ENCODE data around the gene ANKRD13B. TPM values are rescaled to one million over a fixed set of nuclear protein-coding genes. Genes with fewer than 3 reads are reported as not detected.

The ANKRD13B gene
- total RNA-seq, 1 experiment from 2014 or later, result 11.1 TPM

DNA sequence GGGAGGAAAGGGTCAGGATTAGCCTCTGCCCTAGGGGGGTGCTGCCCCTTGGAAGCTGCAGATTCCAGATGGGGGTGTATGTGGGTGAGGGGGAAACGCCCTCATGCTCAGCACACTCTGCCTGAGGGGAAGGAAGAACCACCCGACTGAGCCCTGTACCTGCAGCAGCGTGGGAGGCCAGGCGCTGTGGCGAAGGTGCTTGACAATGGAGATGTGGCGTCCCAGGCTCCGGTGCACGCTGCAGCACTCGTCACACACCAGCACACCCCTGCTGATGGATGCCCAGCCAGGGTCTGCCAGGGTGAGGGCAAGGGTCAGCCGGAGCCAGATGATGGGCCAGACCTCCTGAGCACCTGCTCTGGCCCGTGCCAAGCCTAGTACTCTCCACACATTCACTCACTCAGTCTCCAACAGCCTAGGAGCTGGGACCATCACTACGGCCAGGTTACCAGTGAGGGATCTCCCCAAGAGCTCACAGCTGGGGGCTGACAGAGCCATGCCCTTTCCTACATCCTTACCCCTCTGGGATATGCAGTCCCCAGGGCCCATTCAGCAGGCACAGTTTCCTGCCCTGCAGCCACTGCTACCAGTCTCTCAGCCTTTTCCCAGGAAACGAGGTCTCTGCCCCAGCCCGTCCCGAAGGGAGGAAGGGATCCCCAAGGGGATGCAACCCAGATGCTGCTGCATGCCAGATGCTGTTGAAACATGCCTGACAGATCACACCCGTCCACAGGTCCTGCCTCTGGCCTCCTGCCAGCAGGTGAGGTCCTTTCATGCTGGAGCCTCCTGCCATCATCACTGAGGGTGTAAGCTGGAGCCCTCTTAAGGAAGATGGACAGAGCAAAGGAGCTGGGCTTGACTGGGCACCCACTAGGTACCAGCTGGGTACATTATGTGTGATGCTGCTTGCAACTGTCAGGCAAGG lies 9.3 kb upstream of the ANKRD13B start:
- Histone ChIP-seq H3K4me3 (ENCODE audit: insufficient read depth, low read depth, low read length) (no peak overlapping the region), H3K36me3 (replicated peaks; ENCODE audit: control insufficient read depth, insufficient read depth, low read length) (no peaks in the 10 kb centered on the region; the same call in 1 of the 2 replicates), H3K27me3 (ENCODE audit: control insufficient read depth, insufficient read depth, low read length) (peaks cover 2% of the 10 kb centered on the region)
- DNase-seq, result no peak

DNA sequence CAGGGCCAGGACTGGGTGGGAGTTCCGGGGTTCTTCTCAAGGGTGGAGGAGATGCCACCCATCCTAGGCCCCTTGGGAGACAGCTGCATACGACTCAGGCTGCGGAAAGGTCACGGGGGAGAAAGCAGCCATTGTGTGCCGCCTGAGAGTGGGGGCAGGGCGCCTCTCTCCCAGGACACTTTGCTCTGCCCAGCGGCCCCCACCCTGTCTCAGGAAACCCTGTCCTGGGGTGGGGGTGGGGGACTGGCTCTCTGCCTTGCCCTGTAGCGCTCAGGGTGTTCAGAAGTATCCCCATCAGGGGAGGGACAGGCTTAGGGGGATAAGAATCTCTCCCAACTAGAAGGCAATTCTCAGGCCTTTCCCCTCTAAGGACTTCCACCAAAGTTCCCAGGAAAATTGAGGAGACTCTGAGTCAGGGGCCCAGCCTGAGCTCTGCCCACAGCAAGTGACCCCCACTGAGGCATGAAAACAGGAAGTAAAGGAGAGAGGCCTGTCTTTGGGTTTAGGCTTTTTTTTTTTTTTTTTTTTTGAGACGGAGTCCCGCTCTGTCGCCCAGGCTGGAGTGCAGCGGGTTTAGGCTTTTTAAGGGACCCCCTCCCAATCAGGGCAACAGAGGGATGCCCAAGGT lies 8.4 kb upstream of the ANKRD13B start:
- no peak overlapping the region for H3K4me3 ChIP-seq (ENCODE audit: insufficient read depth, low read depth, low read length)
- no peaks in the 10 kb centered on the region; the same call in 1 of the 2 replicates for H3K36me3 ChIP-seq (replicated peaks; ENCODE audit: control insufficient read depth, insufficient read depth, low read length)
- peaks cover 2% of the 10 kb centered on the region for H3K27me3 ChIP-seq (ENCODE audit: control insufficient read depth, insufficient read depth, low read length)
- DNase-seq, result peak; percentile 69

DNA sequence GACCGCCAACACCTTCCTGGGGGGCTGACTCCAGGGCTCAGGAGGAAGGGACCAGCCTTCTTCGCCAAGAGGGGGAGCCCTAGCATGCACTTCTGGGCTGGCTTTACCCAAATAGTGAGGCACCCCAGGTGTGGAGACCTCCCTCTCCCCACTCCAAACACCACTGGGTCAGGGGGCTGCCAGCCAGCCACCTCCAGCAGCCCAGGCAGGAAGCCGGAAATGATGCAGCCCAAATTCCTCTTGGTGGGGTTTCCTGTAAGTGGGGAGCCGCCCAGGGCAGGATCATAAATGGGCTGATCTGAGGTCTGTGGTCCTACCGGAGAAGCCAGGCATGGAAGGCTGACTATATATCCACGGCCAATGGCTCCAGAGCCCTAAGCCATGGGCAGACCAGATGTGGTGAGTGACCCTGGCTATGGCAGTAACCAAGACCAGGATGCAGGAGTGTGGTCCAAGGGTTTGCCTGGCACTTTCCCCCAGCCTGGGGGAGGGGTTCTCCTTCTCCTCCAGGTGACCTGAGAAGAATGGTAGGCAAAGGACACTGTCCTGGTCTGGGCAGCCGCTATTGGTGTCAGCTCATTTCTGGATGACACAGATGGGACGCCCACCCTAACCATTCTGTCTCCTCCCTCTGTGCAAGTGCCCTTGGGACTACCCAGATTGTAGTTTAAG lies 7.7 kb upstream of the ANKRD13B start:
- H3K27me3 ChIP-seq (ENCODE audit: control insufficient read depth, insufficient read depth, low read length), result peaks cover 6% of the 10 kb centered on the region
- no peak overlapping the region for H3K4me3 ChIP-seq (ENCODE audit: insufficient read depth, low read depth, low read length)
- H3K36me3 ChIP-seq (replicated peaks; ENCODE audit: control insufficient read depth, insufficient read depth, low read length), result no peaks in the 10 kb centered on the region; the same call in 1 of the 2 replicates
- DNase-seq, result peak; percentile 79

DNA sequence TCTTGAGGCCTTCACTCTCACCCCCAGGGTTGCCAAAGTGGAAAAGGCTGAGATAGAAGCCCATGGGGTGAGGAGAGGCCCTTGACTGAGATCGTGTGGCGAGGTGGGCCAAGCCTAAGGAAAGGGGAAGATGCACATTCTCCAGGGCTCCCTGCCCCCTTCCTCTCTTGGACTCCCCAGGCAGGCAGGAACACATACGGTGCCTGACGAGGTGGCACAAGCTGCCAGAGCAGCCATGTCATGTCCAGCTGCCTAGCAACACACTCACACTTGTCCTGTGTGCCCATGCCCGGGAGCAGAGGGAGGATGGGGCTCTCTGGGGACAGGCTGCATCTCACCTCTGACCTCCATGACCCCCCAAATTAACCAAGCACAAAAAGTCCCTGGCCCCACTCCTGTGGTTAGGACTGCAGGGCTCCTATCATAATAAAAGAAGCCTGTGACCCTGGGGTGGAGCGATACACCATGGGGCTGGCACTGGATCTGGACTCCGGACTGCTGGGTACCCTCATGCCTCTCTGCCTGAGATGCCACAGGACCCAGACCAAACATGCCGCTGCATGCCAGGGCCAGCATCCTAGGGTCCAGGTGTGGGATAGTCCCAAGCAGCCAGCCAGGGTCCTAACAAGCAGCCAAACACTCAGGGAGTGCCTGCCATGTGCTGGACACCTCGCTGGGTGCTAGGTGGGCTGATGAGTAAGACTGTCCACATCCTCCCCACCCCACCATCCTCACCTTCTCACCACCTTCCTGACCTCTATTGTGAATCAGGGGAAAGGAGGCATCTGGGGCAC lies 6.1 kb upstream of the ANKRD13B start:
- H3K4me3 ChIP-seq (ENCODE audit: insufficient read depth, low read depth, low read length), result no peak overlapping the region
- peaks cover 9% of the 10 kb centered on the region for H3K27me3 ChIP-seq (ENCODE audit: control insufficient read depth, insufficient read depth, low read length)
- no peaks in the 10 kb centered on the region; the same call in 1 of the 2 replicates for H3K36me3 ChIP-seq (replicated peaks; ENCODE audit: control insufficient read depth, insufficient read depth, low read length)
- no peak for DNase-seq

DNA sequence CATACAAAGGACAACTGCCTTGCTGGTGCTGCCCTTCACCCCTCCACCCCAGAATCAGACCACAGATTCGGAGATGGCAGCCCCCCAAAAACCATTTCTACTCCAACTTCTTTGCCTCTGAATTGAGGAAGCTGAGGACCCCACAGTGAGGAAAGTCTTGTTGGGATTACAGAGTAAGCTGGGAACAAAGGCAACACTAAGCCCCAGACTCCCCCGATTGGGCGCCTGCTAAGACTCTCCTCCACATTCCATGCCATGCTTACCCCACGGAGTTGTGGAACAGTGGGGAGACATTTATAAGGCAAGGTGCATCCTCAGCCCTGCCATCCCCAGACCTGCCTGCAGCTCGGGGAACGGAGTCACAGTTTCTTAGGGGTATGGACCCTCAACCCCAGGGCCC lies 5.3 kb upstream of the ANKRD13B start:
- DNase-seq, result no peak
- Histone ChIP-seq H3K36me3 (replicated peaks; ENCODE audit: control insufficient read depth, insufficient read depth, low read length) (no peaks in the 10 kb centered on the region; the same call in 1 of the 2 replicates), H3K4me3 (ENCODE audit: insufficient read depth, low read depth, low read length) (no peak overlapping the region), H3K27me3 (ENCODE audit: control insufficient read depth, insufficient read depth, low read length) (peaks cover 9% of the 10 kb centered on the region)

DNA sequence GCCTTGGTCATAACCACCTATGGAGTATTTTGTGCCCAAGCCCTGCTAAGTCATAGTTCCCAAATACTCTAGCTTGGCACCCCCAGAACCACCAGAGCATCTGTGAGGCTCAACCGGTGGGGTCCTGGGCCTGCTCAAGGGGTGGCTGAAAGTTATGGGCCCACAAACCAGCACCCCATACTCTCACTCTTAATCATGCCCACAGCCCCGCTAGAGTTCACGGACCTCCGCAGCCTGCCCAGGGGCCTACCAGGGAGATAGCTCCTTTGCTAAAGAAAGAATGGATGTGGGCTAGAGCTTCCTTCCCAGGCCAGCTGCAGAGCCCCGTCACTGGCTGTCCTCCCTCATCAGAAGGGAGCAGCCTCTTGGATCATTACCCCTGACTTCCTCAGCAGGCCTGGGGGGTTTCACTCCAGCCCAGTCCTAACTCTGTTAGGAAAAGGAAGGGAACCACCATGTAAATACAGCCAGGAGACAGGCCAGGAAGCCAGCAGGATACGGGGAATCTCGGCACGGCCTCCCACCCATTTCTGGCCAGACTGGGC lies 4.8 kb upstream of the ANKRD13B start:
- Histone ChIP-seq H3K27me3 (ENCODE audit: control insufficient read depth, insufficient read depth, low read length) (peaks cover 12% of the 10 kb centered on the region), H3K36me3 (replicated peaks; ENCODE audit: control insufficient read depth, insufficient read depth, low read length) (no peaks in the 10 kb centered on the region)
- no peak for DNase-seq

DNA sequence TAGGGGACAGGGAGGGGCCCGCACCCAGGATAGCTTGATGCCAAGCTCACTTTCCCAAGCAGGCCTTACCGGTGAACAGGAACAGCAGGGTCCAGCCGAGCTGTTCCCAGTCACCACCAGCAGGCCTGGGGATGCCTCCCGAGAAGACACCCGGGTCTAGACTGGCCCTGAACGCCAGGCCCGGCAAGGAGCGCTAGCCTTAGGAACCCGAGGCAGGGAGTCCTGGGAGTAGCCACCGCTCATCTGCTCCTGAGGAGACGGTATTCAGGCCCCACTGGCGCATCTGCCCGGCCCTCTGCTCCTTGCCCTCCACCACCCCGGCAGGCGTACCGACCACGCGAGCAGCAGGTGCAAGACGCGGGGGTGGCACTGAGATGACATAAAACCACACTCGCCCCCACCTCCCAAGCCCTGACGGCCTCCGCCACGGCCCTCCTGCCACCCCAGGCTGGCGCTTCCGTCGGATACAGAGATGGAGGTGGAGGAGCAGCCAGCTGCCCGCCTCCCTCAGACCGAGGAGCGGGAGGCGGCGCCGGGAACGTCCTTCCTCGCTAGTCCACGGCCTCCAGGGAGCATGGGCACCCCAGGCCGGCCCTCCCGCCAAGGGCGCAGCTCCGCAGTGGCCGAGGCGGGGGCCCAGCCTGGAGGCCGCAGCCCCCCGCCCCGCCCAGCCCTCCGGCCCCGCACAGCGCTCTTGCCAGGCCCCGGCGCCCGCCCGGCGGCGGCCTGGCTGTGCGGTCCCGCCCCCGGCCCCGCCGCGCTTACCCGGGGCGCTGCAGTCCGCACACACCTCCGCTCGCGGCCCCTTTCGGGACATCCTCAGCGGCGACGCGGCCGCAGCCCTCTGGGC lies 4.1 kb upstream of the ANKRD13B start:
- Histone ChIP-seq H3K4me3 (ENCODE audit: insufficient read depth, low read depth, low read length) (peak overlapping the region; percentile 69), H3K27me3 (ENCODE audit: control insufficient read depth, insufficient read depth, low read length) (peaks cover 16% of the 10 kb centered on the region), H3K36me3 (replicated peaks; ENCODE audit: control insufficient read depth, insufficient read depth, low read length) (no peaks in the 10 kb centered on the region)
- peak; percentile 80 for DNase-seq

More for the DNA sequence above, 4.8 kb upstream of the ANKRD13B start:
- peak overlapping the region; percentile 69 for H3K4me3 ChIP-seq (ENCODE audit: insufficient read depth, low read depth, low read length)

DNA sequence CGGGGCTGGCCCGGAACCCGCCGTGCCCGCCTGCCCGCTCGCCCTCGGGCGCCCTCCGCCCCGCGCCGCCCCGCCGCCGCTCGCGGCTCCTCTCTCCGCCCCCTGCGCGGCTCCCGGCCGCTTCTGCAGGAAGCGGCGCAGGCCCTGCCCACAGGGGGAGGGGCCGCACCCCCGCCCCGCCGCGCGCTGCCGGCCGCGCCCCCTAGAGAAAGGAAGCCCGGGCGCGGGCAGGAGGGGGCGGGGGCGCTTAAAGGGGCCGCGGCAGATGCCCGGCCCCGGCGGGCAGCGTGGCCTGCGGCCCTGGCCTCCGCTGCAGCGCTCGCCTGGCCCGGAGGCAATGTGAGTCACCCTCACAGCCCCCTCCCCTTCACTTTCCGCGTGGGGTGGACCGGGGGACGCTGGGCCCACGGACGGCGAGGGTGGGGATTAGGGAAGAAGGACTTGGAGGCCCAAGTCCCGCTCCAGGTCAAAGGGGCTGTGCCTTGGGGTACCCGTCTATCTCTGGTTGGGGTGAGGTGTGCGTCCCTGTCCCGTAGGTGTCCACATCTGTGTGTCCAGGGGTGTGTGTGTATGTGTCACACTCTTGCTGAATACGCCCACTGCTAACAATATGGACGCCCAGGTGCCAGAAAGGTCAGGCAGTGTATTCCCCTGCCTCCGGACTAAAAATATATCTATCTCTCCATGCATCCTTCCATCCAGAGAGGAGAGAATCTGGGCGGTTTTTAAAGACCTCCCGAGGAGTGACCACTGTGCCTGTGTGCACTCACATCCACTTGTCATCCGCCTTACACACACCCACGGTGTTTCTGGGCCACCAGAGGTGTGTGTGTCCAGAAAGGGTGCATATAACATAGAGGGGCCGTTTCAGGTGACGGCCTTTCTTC lies 3.2 kb upstream of the ANKRD13B start, which contains the start of gene GIT1:
Gene GIT1, minus strand, starts transcription at position 125 of the 887 bp plus-strand sequence. CDS start 270 bp downstream, outside the sequence.
- peak; percentile 99 for DNase-seq
- Histone ChIP-seq H3K4me3 (ENCODE audit: insufficient read depth, low read depth, low read length) (peak within 1 kb of the TSS; percentile 70), H3K36me3 (replicated peaks; ENCODE audit: control insufficient read depth, insufficient read depth, low read length) (no peaks in the 10 kb centered on the region), H3K27me3 (ENCODE audit: control insufficient read depth, insufficient read depth, low read length) (peaks cover 23% of the 10 kb centered on the region)

DNA sequence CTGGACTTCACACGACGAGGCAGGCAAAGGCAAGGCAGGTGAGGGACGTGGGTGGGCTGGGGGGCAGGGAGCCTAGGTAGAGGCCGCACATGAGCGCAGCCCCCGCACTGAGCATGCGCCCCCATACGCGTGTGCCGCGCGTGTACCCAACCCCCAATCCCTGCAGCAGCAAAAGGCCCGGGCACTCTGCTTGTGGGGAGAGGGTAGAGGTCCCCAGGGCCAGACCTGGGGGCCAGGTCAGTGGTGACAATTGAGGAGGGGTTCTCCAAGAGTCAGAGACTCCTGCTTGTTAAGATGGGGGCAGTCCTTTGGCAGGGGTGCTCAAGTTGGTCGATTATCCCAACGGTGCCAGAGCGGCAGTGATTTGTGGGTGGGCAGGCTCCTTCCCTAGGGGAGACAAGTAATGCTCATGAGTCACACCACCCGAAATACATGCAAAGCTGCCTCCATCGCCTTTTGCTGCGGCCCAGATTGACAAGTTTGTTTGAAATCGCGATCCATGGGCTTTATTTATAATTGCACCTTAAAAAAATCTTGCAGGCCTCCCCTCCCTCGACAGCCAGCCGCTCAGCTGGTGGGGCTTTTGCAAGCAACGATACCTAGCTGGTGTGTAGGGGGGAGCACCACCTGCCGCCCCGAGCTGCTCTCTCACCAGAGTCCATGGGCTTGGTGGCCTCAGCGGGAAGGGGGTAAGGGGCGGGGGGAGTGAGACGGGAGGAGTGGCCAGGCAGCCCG lies 2.4 kb upstream of the ANKRD13B start:
- peaks cover 24% of the 10 kb centered on the region for H3K27me3 ChIP-seq (ENCODE audit: control insufficient read depth, insufficient read depth, low read length)
- peak overlapping the region; percentile 70 for H3K4me3 ChIP-seq (ENCODE audit: insufficient read depth, low read depth, low read length)
- peak; percentile 84 for DNase-seq
- no peaks in the 10 kb centered on the region for H3K36me3 ChIP-seq (replicated peaks; ENCODE audit: control insufficient read depth, insufficient read depth, low read length)

DNA sequence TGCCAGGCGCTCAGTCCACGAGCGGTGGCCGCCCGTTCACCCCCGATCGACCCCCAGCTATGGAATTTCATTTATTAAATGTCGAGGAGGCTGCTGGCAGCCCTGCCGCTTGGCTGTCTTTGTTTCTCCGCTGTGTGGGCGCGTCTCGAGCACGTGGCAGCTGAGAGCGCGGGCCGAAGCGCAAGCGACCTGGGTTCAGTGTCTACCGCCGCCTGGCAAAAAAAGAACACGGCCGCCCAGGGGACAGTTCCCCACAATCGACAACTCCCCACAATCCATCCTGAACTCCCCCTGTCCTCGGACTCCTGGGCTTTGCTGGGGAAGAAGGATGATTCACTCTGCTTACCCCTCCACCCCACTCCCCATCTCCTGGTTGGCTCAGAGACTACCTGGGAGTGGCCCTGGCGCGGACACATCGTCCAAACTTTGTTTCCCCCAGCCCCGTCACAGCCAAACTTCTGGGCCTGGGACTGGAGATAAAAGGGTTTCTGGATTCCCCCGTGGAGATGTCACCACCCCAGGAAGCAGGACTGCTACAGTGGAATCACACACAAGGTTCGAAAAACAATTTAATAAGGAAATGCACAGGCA lies 1.7 kb upstream of the ANKRD13B start:
- no peaks in the 10 kb centered on the region for H3K36me3 ChIP-seq (replicated peaks; ENCODE audit: control insufficient read depth, insufficient read depth, low read length)
- peaks cover 24% of the 10 kb centered on the region for H3K27me3 ChIP-seq (ENCODE audit: control insufficient read depth, insufficient read depth, low read length)
- DNase-seq, result peak; percentile 91
- peak overlapping the region; percentile 70 for H3K4me3 ChIP-seq (ENCODE audit: insufficient read depth, low read depth, low read length)

DNA sequence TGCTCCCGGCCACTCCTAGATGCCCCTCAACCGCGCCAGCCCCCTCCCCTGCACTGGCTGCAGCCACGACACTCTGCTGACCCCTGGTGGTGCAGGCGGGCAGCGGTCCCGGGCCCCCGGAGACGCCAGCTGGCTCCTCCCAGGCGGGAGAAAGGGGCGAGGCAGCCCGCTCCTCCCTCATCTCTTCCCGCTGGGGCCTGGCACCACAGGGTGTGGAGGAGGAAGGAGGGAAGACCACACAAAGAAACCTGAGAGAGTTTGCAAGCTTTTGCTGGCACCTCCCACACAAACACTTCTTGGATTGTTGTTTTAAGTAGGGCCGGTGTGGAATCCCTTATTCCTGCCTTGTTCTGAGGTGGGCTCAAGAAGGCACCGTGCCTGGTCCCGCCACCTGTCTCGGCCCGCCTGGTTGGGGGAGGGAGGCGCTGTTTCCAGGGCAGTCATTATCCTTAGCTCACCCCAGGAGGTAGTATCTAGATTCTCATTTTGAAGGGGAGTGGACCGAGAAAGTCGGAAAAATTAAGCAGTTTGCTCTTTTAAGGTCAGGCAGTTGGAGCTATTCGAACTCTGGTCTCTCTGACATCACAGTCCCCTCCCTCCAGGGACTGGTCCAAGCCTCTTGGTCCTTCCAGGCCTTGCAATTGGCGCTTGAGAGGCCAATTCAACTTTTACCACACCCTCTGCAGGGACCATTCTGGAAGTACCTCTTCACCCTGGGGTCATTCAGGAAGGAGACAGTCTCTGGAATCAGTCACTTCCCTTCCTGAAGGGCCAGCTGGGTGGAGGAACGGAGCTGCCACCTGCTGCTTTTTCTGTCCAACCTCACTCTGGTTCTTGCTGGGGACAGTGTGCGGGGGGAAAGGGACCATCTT lies 959 bp upstream of the ANKRD13B start:
- peak; percentile 99 for DNase-seq
- peaks cover 24% of the 10 kb centered on the region for H3K27me3 ChIP-seq (ENCODE audit: control insufficient read depth, insufficient read depth, low read length)

More for the DNA sequence above, 959 bp upstream of the ANKRD13B start:
- Histone ChIP-seq H3K4me3 (ENCODE audit: insufficient read depth, low read depth, low read length) (peak overlapping the region; percentile 70), H3K36me3 (replicated peaks; ENCODE audit: control insufficient read depth, insufficient read depth, low read length) (no peaks in the 10 kb centered on the region)

Measured in H7 (cell line).